ENCODE data around the gene SETX. TPM values are rescaled to one million over a fixed set of nuclear protein-coding genes. Genes with fewer than 3 reads are reported as not detected.
A peak's percentile ranks its signal among the peaks of the same experiment; 100 is the strongest.

The SETX gene
- total and polyA plus RNA-seq, 2 of the 13 experiments (the other 11 are each of a cell fraction or from before 2014, with no cell fraction given), result 13.2 to 39.0 TPM

DNA sequence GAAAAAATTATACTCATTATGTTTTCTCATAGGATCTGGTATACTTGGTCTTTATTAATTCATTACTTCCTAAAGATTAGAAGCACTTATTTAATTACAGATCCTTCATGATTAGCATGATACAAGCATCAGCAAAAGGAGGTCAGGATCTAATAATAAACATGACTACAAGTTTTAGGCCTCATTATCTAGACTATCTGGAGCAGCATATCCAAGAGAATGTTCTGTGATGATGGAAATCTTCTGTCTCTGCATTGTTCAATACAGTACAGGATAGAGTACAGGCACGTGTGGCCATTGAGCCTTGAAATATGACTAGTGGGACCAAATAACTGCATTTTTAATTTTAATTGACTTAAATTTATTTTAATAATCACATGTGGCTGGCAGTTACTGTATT, 21.2 kb downstream of the SETX start (continued):
- no peak for TF ChIP-seq ZBTB14 (CRISPR knock-in tag; IDR thresholded peaks at IDR 0.05)

- peaks cover 16 to 72% of the 10 kb centered on the region in 2 experiments for H3K36me3 ChIP-seq (replicated peaks in 1 of 2; ENCODE audit: control insufficient read depth in 1 of 2, insufficient read depth in 2 of 2, low read length in 2 of 2)
- ATAC-seq (no peak), DNase-seq (ENCODE audit: low spot score) (no peak), FAIRE-seq (no peak)
- 99% methylated on average over 4 of the region's 4 CpGs for WGBS (ENCODE audit: low lambda C conversion rate)
- no peak overlapping the region for H3K4me2 ChIP-seq (ENCODE audit: low read depth, low read length)
- no peaks in the 10 kb centered on the region for H4K20me1 ChIP-seq (ENCODE audit: insufficient read depth, low read length)
- no peak overlapping the region for H3K27ac ChIP-seq (ENCODE audit: extremely low read length, insufficient read depth, low read length)
- H3K4me1 ChIP-seq (ENCODE audit: insufficient read depth, low read length), result no peaks in the 10 kb centered on the region
- H3K4me3 ChIP-seq (replicated peaks in 1 of 3; ENCODE audit: insufficient read depth in 1 of 3, low read depth in 2 of 3, low read length in 3 of 3), result no peak overlapping the region
- H3K9me3 ChIP-seq (ENCODE audit: low read length), result no peaks in the 10 kb centered on the region
- BruUV-seq (replicated peaks), result TSS peak; percentile 31
- no peak overlapping the region for H2AFZ ChIP-seq (ENCODE audit: low read length)
- intact Hi-C loops (cut with micrococcal nuclease; ENCODE audit: unreplicated experiment), result no loop called here
- in situ Hi-C loops (cut with HindIII; ENCODE audit: extremely low pct_ligation_motif_present, low pct_unique_long_range_greater_than_20kb), result no loop called here
- ChIA-PET POLR2A (no interaction called here), CTCF (ENCODE audit: low intra/inter-chr PET ratio, low total read pairs) (no interaction called here)
- TF ChIP-seq TIGD3 (CRISPR knock-in tag; IDR thresholded peaks at IDR 0.05; ENCODE audit: borderline replicate concordance) (no peak), ZNF501 (CRISPR knock-in tag; IDR thresholded peaks at IDR 0.05) (no peak), CHD2 (IDR thresholded peaks at IDR 0.05; ENCODE audit: low read depth, low read length) (no peak), RBM22 (optimal IDR thresholded peaks at IDR 0.05; ENCODE audit: low read length) (peak; percentile 31)
- TF ChIP-seq, protein P1, sequence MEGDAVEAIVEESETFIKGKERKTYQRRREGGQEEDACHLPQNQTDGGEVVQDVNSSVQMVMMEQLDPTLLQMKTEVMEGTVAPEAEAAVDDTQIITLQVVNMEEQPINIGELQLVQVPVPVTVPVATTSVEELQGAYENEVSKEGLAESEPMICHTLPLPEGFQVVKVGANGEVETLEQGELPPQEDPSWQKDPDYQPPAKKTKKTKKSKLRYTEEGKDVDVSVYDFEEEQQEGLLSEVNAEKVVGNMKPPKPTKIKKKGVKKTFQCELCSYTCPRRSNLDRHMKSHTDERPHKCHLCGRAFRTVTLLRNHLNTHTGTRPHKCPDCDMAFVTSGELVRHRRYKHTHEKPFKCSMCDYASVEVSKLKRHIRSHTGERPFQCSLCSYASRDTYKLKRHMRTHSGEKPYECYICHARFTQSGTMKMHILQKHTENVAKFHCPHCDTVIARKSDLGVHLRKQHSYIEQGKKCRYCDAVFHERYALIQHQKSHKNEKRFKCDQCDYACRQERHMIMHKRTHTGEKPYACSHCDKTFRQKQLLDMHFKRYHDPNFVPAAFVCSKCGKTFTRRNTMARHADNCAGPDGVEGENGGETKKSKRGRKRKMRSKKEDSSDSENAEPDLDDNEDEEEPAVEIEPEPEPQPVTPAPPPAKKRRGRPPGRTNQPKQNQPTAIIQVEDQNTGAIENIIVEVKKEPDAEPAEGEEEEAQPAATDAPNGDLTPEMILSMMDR (CRISPR knock-in tag; IDR thresholded peaks at IDR 0.05), result no peak
- no peak overlapping the region for H3K9ac ChIP-seq (ENCODE audit: insufficient read depth, low read depth, low read length)
- H3K79me2 ChIP-seq (ENCODE audit: insufficient read depth, low read length), result no peaks in the 10 kb centered on the region
- H3K27me3 ChIP-seq (ENCODE audit: control insufficient read depth in 1 of 2, insufficient read depth in 2 of 2, low read length in 2 of 2), result no peaks in the 10 kb centered on the region
These were observed 26.2 kb downstream of the SETX start for GRCh38 chr9:132328580-132328979.
